Astrocyte (in vitro differentiated cells and primary cell): Measurements from ENCODE around the gene FBXO17. TPM values are rescaled to one million over a fixed set of nuclear protein-coding genes. Genes with fewer than 3 reads are reported as not detected.

Experiments used
- DNase-seq: peaks from one replicate; pipeline ENCODE4 v3.0.0-alpha.2; 2010; ENCODE audit warnings: low read depth
- FAIRE-seq: peaks from 2 replicates; lab custom pipeline; 2011; peaks lifted over from hg19 to GRCh38; lab: Jason Lieb, UNC
- H2AFZ ChIP-seq: 2 replicates; pipeline ENCODE4 v1.6.0; 2012; ENCODE audit warnings: low read depth, low read length, inconsistent platforms
- H3K27ac ChIP-seq: 2 replicates; pipeline ENCODE4 v1.5.1; 2011; ENCODE audit warnings: low read depth, low read length, inconsistent platforms
- H3K27me3 ChIP-seq: 2 replicates; pipeline ENCODE4 v1.6.0; 2011; ENCODE audit warnings: low read length, inconsistent platforms; ENCODE audit not compliant: insufficient read depth
- H3K36me3 ChIP-seq: 2 replicates; pipeline ENCODE4 v1.5.1; 2011; ENCODE audit warnings: low read length, inconsistent platforms; ENCODE audit not compliant: insufficient read depth
- H3K4me1 ChIP-seq: 2 replicates; pipeline ENCODE4 v1.5.1; 2011; ENCODE audit warnings: low read length, inconsistent platforms; ENCODE audit not compliant: insufficient read depth
- H3K4me2 ChIP-seq: 2 replicates; pipeline ENCODE4 v1.6.0; 2012; ENCODE audit warnings: low read length, inconsistent platforms
- H3K4me3 ChIP-seq: 2 replicates; pipeline ENCODE4 v1.5.1; 2011; ENCODE audit warnings: low read depth, mild to moderate bottlenecking, low read length, inconsistent platforms; ENCODE audit not compliant: insufficient read depth
- H3K79me2 ChIP-seq: 2 replicates; pipeline ENCODE4 v1.6.0; 2012; ENCODE audit warnings: mild to moderate bottlenecking, low read length, inconsistent platforms; ENCODE audit not compliant: insufficient read depth
- H3K9ac ChIP-seq: 2 replicates; pipeline ENCODE4 v1.6.0; 2012; ENCODE audit warnings: mild to moderate bottlenecking, low read length, inconsistent platforms
- H3K9me3 ChIP-seq: 2 replicates; pipeline ENCODE4 v1.5.1; 2012; ENCODE audit warnings: low read depth, mild to moderate bottlenecking, low read length, inconsistent platforms; ENCODE audit not compliant: insufficient read depth
- H4K20me1 ChIP-seq: 2 replicates; pipeline ENCODE4 v1.6.0; 2012; ENCODE audit warnings: low read length, inconsistent platforms; ENCODE audit not compliant: insufficient read depth
- H3K27ac Mint-ChIP-seq: one replicate; pipeline ENCODE4 v1.8.0; 2021; ENCODE audit warnings: mild to moderate bottlenecking, mixed read lengths; ENCODE audit not compliant: unreplicated experiment
- H3K27me3 Mint-ChIP-seq: one replicate; pipeline ENCODE4 v1.8.0; 2021; ENCODE audit warnings: low read depth, mixed read lengths; ENCODE audit not compliant: unreplicated experiment
- H3K36me3 Mint-ChIP-seq: one replicate; pipeline ENCODE4 v1.8.0; 2021; ENCODE audit warnings: low read depth, mixed read lengths; ENCODE audit not compliant: unreplicated experiment
- H3K4me1 Mint-ChIP-seq: one replicate; pipeline ENCODE4 v1.8.0; 2021; ENCODE audit warnings: low read depth, mixed read lengths; ENCODE audit not compliant: unreplicated experiment
- H3K4me3 Mint-ChIP-seq: one replicate; pipeline ENCODE4 v1.8.0; 2021; ENCODE audit warnings: mild to moderate bottlenecking, moderate library complexity, mixed read lengths; ENCODE audit not compliant: unreplicated experiment
- H3K9me3 Mint-ChIP-seq: one replicate; pipeline ENCODE4 v1.8.0; 2021; ENCODE audit warnings: mild to moderate bottlenecking, mixed read lengths; ENCODE audit not compliant: unreplicated experiment
- EZH2 ChIP-seq: IDR thresholded peaks from 2 replicates; pipeline ENCODE4 v1.6.1; 2012; ENCODE audit warnings: mild to moderate bottlenecking, low read length, inconsistent platforms; ENCODE audit not compliant: insufficient read depth
- total RNA-seq: library from RNA; stranded (reverse); gene quantifications from 2 replicates; pipeline ENCODE4 v1.2.1, GENCODE V29; 2021
- TF ChIP-seq, protein P1 (sequence below): IDR thresholded peaks from 2 replicates; pipeline ENCODE4 v1.5.1; 2011; ENCODE audit warnings: low read depth, mild to moderate bottlenecking, inconsistent platforms, low read length, moderate library complexity; ENCODE audit not compliant: insufficient read depth

Gene FBXO17
- total RNA-seq, 1 donor from 2014 or later, result 14.7 TPM

GRCh38 chr19:38931521-38931793 is 44.1 kb downstream of the FBXO17 start:
- H3K4me3 ChIP-seq, result peak overlapping the region; percentile 95
- peaks cover 10% of the 10 kb centered on the region for H3K4me1 ChIP-seq
- FAIRE-seq, result no peak
- H3K27me3 Mint-ChIP-seq, result no peaks in the 10 kb centered on the region
- DNase-seq, result no peak
- H3K4me3 Mint-ChIP-seq, result peak overlapping the region; percentile 98
- H3K27ac Mint-ChIP-seq, result peak overlapping the region; percentile 96
- peaks cover 12% of the 10 kb centered on the region for H3K36me3 Mint-ChIP-seq
- peaks cover 2% of the 10 kb centered on the region for H3K4me1 Mint-ChIP-seq
- H3K27me3 ChIP-seq, result no peaks in the 10 kb centered on the region
- H2AFZ ChIP-seq, result peak overlapping the region; percentile 88
- no peaks in the 10 kb centered on the region for H3K9me3 ChIP-seq
- H4K20me1 ChIP-seq, result peaks cover 15% of the 10 kb centered on the region
- TF ChIP-seq, protein P1, sequence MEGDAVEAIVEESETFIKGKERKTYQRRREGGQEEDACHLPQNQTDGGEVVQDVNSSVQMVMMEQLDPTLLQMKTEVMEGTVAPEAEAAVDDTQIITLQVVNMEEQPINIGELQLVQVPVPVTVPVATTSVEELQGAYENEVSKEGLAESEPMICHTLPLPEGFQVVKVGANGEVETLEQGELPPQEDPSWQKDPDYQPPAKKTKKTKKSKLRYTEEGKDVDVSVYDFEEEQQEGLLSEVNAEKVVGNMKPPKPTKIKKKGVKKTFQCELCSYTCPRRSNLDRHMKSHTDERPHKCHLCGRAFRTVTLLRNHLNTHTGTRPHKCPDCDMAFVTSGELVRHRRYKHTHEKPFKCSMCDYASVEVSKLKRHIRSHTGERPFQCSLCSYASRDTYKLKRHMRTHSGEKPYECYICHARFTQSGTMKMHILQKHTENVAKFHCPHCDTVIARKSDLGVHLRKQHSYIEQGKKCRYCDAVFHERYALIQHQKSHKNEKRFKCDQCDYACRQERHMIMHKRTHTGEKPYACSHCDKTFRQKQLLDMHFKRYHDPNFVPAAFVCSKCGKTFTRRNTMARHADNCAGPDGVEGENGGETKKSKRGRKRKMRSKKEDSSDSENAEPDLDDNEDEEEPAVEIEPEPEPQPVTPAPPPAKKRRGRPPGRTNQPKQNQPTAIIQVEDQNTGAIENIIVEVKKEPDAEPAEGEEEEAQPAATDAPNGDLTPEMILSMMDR, result no peak
- no peak for TF ChIP-seq EZH2
- peak overlapping the region; percentile 95 for H3K9ac ChIP-seq
- peaks cover 4% of the 10 kb centered on the region for H3K36me3 ChIP-seq
- peaks cover 11% of the 10 kb centered on the region for H3K9me3 Mint-ChIP-seq
- H3K27ac ChIP-seq, result peak overlapping the region; percentile 95
- peaks cover 41% of the 10 kb centered on the region for H3K79me2 ChIP-seq
- H3K4me2 ChIP-seq, result peak overlapping the region; percentile 100

DNA sequence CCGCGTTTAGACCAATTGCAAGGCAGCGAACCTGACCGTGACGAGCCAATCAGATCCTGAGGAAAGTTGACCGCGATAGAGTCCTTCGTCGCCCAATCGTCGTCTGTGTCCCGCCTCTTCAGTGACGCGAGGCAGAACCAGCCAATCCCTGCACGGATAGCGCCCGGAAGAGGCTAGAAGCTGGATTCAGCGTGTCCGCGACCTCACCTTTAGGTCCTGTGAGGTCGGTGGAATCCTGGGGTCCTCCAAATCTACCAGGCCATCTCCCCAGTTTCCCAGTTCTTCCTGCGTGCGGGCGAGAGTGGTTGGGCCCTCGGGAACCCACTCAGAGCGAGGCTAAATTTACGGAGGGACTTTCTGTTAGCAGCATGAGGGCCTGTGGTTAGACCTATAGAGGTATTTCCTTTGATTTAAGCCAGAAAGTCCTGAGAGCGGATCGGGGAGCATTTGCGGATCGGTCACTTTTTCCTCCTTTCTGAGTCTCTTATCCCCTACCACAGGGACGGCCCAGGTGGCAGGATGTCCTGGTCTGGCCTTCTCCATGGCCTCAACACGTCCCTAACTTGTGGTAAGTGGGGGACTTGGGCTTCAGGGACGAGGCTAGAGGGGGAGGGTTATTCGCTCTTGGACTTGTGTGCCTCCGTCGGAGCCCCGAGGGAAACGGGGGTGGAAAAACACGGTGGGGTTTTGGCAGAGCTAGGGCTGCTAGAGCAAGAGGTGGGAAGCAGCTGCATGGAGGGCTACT is 44.6 kb downstream of the FBXO17 start, which contains the start of gene MRPS12:
MRPS12 (plus strand) TSS at position 169 of the 745 bp plus-strand sequence; CDS start at position 520, 351 bp downstream.
- H3K27me3 ChIP-seq, result no peaks in the 10 kb centered on the region
- FAIRE-seq (peak; percentile 92), DNase-seq (peak; percentile 95)
- Mint-ChIP-seq H3K27me3 (no peaks in the 10 kb centered on the region), H3K9me3 (peaks cover 11% of the 10 kb centered on the region), H3K4me3 (peak within 1 kb of the TSS; percentile 98), H3K4me1 (peaks cover 2% of the 10 kb centered on the region), H3K36me3 (peaks cover 12% of the 10 kb centered on the region), H3K27ac (peak within 1 kb of the TSS; percentile 96)
- peaks cover 4% of the 10 kb centered on the region for H3K36me3 ChIP-seq
- peak within 1 kb of the TSS; percentile 95 for H3K4me3 ChIP-seq
- peaks cover 41% of the 10 kb centered on the region for H3K79me2 ChIP-seq
- H3K4me2 ChIP-seq, result peak within 1 kb of the TSS; percentile 100
- H3K27ac ChIP-seq, result peak within 1 kb of the TSS; percentile 95
- H4K20me1 ChIP-seq, result peaks cover 15% of the 10 kb centered on the region
- peak within 1 kb of the TSS; percentile 95 for H3K9ac ChIP-seq
- TF ChIP-seq, protein P1, result no peak
- no peak for TF ChIP-seq EZH2
- peaks cover 10% of the 10 kb centered on the region for H3K4me1 ChIP-seq
- no peaks in the 10 kb centered on the region for H3K9me3 ChIP-seq
- peak within 1 kb of the TSS; percentile 88 for H2AFZ ChIP-seq
